Activated T-helper 1 cell treated with anti-CD3 and anti-CD28 coated beads, Interleukin-12 subunit alpha, Interleukin-12 subunit beta, Interleukin-2, Interleukin-4 antibody, amounts not matched to agents 30 ng/mL and 10 ng/mL and 1 ng/mL, durations not matched to agents 14 hours and 24 hours and 36 hours (primary cell): ENCODE measurements around the gene DDOST. TPM values are rescaled to one million over a fixed set of nuclear protein-coding genes. Genes with fewer than 3 reads are reported as not detected.
"Not testable (repeated sequence)": the region's sequence is repeated elsewhere in the genome, so short reads cannot be mapped to it uniquely, and the experiment has no call there.

Source experiments
- DNase-seq: peaks from one replicate; pipeline ENCODE4 v3.0.0; 2021; ENCODE audit warnings: low spot score
- H3K27ac Mint-ChIP-seq: one replicate; pipeline ENCODE4 v1.8.0; 2021; ENCODE audit warnings: mild to moderate bottlenecking, mixed read lengths
- H3K27me3 Mint-ChIP-seq: one replicate; pipeline ENCODE4 v1.8.0; 2022; ENCODE audit warnings: mild to moderate bottlenecking, moderate library complexity, mixed read lengths; ENCODE audit not compliant: insufficient read depth
- H3K36me3 Mint-ChIP-seq: one replicate; pipeline ENCODE4 v1.8.0; 2021; ENCODE audit warnings: low read depth, mixed read lengths
- H3K4me1 Mint-ChIP-seq: one replicate; pipeline ENCODE4 v1.8.0; 2021; ENCODE audit warnings: low read depth, mixed read lengths
- H3K4me3 Mint-ChIP-seq: one replicate; pipeline ENCODE4 v1.8.0; 2021; ENCODE audit warnings: mild to moderate bottlenecking, moderate library complexity, mixed read lengths
- H3K9me3 Mint-ChIP-seq: one replicate; pipeline ENCODE4 v1.8.0; 2021; ENCODE audit warnings: mixed read lengths
- intact Hi-C: fragments of 100-400 bp; cut with micrococcal nuclease; formaldehyde crosslinking; loops from one replicate; pipeline ENCODE4 v1.15.1; 2024
- total RNA-seq: library from RNA; stranded (reverse); gene quantifications from 2 replicates; pipeline ENCODE4 v1.2.3, GENCODE V29; 2022

DDOST gene
- total RNA-seq, 1 donor from 2014 or later, result 174 TPM

- Mint-ChIP-seq H3K27me3 (peaks cover 3% of the 10 kb centered on the region), H3K4me1 (no peaks in the 10 kb centered on the region), H3K9me3 (no peaks in the 10 kb centered on the region), H3K4me3 (no peak overlapping the region), H3K27ac (no peak overlapping the region), H3K36me3 (no peaks in the 10 kb centered on the region)
- no peak for DNase-seq
- intact Hi-C loops, result no loop called here
These were observed 51.6 kb downstream of the DDOST start for GRCh38 chr1:20609541-20609940.

DNA sequence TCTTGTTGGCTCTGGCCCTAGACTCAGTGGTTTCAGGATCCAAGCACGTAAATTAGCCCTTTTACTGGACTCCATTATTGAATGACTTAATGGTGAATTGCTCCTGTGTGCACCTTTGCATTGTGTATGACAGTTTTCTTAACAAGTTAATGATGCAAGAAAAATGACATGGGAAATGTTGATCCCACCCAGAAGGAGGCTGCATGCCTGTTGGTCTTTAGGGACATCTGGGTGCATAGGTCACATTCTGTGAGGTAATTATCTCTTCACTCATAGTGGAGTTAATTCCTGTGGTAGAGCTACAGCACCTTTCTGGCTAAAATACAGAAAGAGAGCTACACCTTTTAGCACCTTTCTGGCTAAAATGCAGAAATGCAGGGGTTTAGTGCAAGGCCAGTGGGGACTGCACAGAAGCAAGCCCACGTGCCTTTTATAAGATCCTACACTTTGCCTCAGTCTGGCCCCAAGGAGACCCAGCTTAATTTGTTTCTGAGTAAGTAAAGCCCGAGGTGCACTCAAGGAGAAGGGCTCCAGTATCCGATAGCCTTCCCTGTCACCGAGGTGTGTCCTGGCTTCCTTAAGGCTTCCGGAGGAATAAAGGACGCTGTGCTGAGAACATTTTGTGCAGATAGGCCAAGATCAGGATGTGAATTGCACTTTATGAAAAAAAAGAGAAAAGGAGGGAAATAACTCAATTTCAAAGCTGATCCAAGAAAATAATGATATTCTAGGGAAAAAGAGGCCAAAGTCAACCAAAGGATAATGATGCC is 54.2 kb downstream of the DDOST start:
- H3K4me1 Mint-ChIP-seq, H3K4me3 Mint-ChIP-seq, H3K9me3 Mint-ChIP-seq, intact Hi-C loops, H3K36me3 Mint-ChIP-seq, H3K27ac Mint-ChIP-seq, H3K27me3 Mint-ChIP-seq, DNase-seq: not testable (repeated sequence)

GRCh38 chr1:20604678-20605077 is 56.5 kb downstream of the DDOST start:
- Mint-ChIP-seq H3K9me3 (no peaks in the 10 kb centered on the region), H3K27me3 (peaks cover 5% of the 10 kb centered on the region), H3K27ac (no peak overlapping the region), H3K4me3 (no peak overlapping the region), H3K4me1 (no peaks in the 10 kb centered on the region), H3K36me3 (no peaks in the 10 kb centered on the region)
- intact Hi-C loops, result no loop called here
- no peak for DNase-seq

DNA sequence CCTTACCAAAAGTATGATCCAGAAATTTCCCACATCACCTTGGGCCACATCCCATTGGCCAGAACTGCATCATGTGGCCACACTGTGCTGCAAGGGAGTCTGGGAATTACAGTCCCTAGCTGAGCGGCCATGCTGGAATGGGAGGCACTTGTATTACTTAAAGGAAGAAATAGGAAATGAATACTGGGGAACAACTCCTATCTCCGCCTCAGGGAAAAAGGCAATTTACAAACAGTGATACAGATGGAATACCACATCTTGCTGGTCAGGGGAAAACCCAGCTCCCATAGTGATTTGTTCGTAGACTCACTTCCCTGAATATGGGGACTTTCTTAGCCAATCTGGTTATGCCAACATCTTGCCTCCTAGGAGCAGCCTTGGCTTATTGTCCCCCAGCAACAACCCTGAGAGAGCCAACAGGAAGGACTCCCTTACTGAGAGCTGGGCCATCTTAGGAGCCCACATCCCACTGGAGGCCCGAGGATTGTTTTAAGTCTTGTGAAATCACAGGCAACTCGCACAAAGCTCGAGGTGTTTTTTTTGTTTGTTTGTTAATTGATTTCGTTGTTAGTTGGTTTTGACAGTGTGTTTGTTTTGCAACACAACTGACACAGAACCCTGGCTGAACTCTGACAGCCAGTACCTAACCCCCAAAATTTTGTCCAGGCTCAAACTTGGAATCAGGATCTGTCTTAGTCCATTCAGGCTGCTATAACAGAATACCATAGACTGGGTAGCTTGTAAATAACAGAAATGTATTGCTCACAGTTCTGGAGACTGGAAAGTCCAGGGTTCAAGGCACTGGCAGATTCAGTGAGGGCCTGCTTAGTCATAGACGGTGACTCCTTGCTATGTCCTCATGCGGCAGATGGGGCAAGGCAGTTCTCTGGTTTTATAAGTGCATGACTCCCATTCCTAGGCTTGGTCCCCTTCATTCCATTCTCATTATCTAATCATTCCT is 57.4 kb downstream of the DDOST start:
- peaks cover 7% of the 10 kb centered on the region for H3K27me3 Mint-ChIP-seq
- no peak overlapping the region for H3K27ac Mint-ChIP-seq
- no peaks in the 10 kb centered on the region for H3K36me3 Mint-ChIP-seq
- no peaks in the 10 kb centered on the region for H3K9me3 Mint-ChIP-seq
- DNase-seq, result no peak
- H3K4me1 Mint-ChIP-seq, result no peaks in the 10 kb centered on the region
- intact Hi-C loops, result no loop called here
- H3K4me3 Mint-ChIP-seq, result no peak overlapping the region

GRCh38 chr1:20602851-20603450 is 58.2 kb downstream of the DDOST start:
- no peaks in the 10 kb centered on the region for H3K36me3 Mint-ChIP-seq
- H3K9me3 Mint-ChIP-seq, result no peaks in the 10 kb centered on the region
- intact Hi-C loops, result no loop called here
- H3K27ac Mint-ChIP-seq, result no peak overlapping the region
- peaks cover 8% of the 10 kb centered on the region for H3K27me3 Mint-ChIP-seq
- H3K4me3 Mint-ChIP-seq, result no peak overlapping the region
- DNase-seq, result no peak
- H3K4me1 Mint-ChIP-seq, result no peaks in the 10 kb centered on the region

Other genes starting within 250 kb of the DDOST start
- 1.8 and 1.9 TPM in 2 replicates for gene CAMK2N1, start 175.2 kb downstream of the DDOST start, total RNA-seq
- gene MUL1, start 153.2 kb downstream of the DDOST start, total RNA-seq, result 22.0 and 22.8 TPM in 2 replicates
- gene FAM43B, start 108.8 kb downstream of the DDOST start, total RNA-seq, result not detected in 2 replicates
- not detected in 2 replicates for gene CDA, start 72.3 kb downstream of the DDOST start, total RNA-seq
- gene PINK1, start 27.9 kb downstream of the DDOST start, total RNA-seq, result 2.6 and 3.3 TPM in 2 replicates
- not detected in 2 replicates for gene KIF17, start 56.6 kb upstream of the DDOST start, total RNA-seq
- 0.08 and 0.15 TPM in 2 replicates for gene SH2D5, start 71.3 kb upstream of the DDOST start, total RNA-seq
- gene HP1BP3, start 125.9 kb upstream of the DDOST start, total RNA-seq, result 212 and 220 TPM in 2 replicates